Subcutaneous adipose tissue (tissue), 4 donors: ENCODE measurements around the gene ACADS. TPM values are rescaled to one million over a fixed set of nuclear protein-coding genes. Genes with fewer than 3 reads are reported as not detected.

Experiments
- CTCF ChIP-seq: fragments of 450-650 bp; IDR thresholded peaks from one replicate; pipeline ENCODE4 v1.5.1; 2016; ENCODE audit warnings: low read depth, mild to moderate bottlenecking, control low read depth, antibody characterized with exemption, moderate library complexity
- total RNA-seq, 4 donors: library from RNA; depleted of rRNA; stranded (reverse); fragments of >200 nt; gene quantifications; one replicate each; pipeline ENCODE4 v1.1.0, GENCODE V29; 2016

The ACADS gene
- total RNA-seq, 4 donors from 2014 or later, result 31.6 to 237 (median 106) TPM

GRCh38 chr12:120758798-120759590 lies 33.4 kb downstream of the ACADS start:
- TF ChIP-seq CTCF, result no peak

GRCh38 chr12:120759591-120760348 lies 34.1 kb downstream of the ACADS start:
- no peak for TF ChIP-seq CTCF

GRCh38 chr12:120760349-120761254 lies 35.0 kb downstream of the ACADS start:
- TF ChIP-seq CTCF, result no peak

GRCh38 chr12:120761519-120761934 lies 35.9 kb downstream of the ACADS start:
- no peak for TF ChIP-seq CTCF

- TF ChIP-seq CTCF, result no peak
These were observed 36.5 kb downstream of the ACADS start for GRCh38 chr12:120762086-120762485.

- TF ChIP-seq CTCF, result no peak
These were observed 37.6 kb downstream of the ACADS start for GRCh38 chr12:120763250-120763649.
